GM15510 (cell line): ENCODE data around the gene SVBP.

Experiments
- POLR2A ChIP-seq: IDR thresholded peaks from 3 replicates; pipeline ENCODE4 v1.6.1; 2011; ENCODE audit warnings: borderline replicate concordance; ENCODE audit not compliant: insufficient read length; ENCODE audit errors: extremely low read depth

SVBP gene

DNA sequence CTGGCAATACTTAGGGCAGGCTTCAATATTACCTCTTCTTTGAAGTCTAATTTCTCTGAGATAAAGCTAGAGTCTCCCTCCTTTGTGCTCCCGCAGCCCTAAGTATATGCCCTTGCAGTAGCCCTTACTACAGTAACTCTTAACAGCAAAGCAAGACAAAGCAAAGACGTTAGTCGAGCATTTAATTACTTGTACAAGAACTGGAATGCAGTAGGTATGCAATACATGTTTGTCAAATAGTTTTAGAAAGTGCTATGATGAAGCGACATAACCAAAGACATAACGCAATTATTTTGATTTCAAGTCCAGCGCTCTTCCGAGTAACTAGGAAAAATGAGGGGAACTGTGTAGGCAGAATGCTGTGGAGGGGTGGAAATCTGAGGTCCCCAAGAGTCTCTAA is 51.9 kb downstream of the SVBP start:
- no peak for TF ChIP-seq POLR2A

DNA sequence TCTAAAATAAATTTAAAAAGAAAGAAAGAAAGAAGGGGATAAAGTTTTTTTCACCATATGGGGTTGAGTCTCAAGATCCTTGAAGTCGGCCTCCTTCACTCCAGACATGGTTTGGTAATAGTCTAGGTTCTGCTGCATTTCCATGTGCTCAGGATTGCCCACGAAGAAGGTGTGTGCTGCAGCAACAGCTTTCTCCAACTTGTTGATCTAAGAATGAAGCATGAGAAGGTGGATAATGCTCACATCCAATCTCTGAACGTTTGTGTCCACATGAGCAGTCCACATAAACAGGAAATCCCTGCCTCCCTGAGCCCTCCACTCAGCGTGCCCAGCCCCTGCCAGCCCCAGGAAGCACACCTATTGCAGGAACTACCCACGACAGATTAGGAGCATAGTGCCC is 54.9 kb downstream of the SVBP start:
- TF ChIP-seq POLR2A: no peak

DNA sequence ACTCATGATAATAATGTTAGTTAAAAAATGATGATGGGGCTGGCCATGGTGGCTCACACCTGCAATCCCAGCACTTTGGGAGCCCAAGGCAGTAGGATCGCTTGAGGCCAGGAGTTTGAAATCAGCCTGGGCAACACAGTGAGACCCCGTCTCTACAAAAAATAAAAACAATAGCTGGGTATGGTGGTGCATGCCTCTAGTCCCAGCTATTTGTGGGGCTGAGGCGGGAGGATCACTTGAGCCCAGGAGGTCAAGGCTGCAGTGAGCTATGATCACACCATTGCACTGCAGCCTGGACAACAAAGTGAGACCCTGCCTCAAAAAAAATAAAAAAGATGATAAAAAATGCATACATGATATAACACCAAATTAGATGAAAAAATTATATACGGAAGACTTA is 55.6 kb downstream of the SVBP start:
- TF ChIP-seq POLR2A: no peak

DNA sequence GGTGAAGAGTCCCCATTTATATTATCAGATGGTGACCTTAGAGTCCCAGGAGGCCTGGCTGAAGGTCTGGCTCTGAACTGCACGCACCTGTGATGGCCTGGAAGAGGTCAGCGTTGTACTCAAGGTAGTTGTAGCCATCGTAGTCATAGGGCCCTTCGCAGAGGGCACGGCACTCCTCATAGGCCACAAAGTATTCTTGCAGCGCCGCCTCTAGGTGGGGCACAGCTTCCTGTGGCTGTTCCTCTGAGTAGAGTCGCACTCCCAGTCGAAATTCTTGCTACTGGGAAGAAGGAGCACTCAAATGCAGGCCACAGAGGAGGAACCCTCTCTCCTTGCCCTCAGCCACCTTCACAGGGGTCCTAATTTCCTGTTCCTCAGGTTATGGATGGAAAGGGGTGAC is 58.1 kb downstream of the SVBP start:
- no peak for TF ChIP-seq POLR2A

DNA sequence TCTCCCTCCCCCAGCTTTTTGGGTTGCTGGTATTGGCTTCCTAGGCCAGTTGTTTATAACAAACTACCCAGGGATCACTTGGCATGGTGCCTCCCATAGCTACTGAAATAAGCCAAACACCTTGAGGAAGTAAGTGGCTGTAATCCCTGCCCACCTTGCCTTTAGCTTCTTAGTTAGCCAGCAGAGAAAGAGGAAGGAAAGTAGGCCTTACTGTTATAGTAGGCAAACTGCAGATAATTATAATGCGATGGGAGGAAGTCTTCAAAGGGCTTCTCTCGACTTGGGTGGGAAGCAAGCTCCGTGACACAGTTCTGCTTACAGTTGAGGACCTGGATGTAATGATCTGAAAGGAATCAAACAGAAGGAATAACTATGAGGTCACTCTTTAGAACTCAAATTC is 58.6 kb downstream of the SVBP start:
- no peak for TF ChIP-seq POLR2A

DNA sequence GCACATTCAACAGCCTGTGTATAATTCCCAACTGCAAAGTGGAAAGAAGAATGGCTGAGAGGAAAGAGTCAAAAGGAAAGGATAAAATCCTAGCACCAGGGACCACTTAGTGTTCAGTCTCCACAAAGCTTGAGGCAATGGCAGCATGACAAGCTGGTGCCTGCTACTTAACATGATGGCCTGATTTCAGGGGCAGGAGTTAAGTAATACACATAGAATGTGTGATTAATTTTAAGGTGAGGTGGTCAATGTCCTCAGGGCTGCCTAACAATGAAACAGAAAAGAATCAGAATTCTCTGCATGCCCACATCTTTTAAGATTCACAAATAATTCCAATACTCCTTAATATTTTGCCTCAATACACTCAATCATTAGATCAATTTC is 59.3 kb downstream of the SVBP start:
- no peak for TF ChIP-seq POLR2A
